GM12875 (cell line): ENCODE results near the gene ISL2.

Experiments
- H3K4me3 ChIP-seq: one replicate; pipeline ENCODE4 v1.5.1; 2011; ENCODE audit warnings: low read depth, low read length, control low read depth
- TF ChIP-seq, protein P1 (sequence below): IDR thresholded peaks from 2 replicates; pipeline ENCODE4 v1.5.1; 2011; ENCODE audit warnings: low read depth, mild to moderate bottlenecking, control low read depth, inconsistent platforms, low read length, moderate library complexity, borderline replicate concordance; ENCODE audit not compliant: insufficient read depth

Gene ISL2

DNA sequence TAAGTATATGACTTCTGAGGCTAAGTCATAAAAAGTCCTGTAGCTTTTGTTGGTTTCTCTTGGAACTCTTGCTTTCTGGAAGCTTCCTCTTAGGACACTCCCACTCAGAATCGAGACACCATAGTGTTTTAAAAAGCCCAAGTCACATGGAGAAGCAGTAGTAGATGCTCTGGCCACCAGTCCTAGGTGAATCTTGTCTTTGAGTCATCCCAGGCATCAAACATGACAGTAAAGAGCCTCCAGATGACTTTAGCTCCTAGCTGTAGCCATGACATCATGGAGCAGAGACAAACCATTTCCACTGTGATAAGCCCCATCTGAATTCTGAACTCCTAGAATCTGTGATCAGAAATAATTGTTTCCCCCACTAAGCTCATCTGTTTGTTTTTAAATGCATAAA, 42.1 kb downstream of the ISL2 start:
- TF ChIP-seq, protein P1, sequence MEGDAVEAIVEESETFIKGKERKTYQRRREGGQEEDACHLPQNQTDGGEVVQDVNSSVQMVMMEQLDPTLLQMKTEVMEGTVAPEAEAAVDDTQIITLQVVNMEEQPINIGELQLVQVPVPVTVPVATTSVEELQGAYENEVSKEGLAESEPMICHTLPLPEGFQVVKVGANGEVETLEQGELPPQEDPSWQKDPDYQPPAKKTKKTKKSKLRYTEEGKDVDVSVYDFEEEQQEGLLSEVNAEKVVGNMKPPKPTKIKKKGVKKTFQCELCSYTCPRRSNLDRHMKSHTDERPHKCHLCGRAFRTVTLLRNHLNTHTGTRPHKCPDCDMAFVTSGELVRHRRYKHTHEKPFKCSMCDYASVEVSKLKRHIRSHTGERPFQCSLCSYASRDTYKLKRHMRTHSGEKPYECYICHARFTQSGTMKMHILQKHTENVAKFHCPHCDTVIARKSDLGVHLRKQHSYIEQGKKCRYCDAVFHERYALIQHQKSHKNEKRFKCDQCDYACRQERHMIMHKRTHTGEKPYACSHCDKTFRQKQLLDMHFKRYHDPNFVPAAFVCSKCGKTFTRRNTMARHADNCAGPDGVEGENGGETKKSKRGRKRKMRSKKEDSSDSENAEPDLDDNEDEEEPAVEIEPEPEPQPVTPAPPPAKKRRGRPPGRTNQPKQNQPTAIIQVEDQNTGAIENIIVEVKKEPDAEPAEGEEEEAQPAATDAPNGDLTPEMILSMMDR = no peak

DNA sequence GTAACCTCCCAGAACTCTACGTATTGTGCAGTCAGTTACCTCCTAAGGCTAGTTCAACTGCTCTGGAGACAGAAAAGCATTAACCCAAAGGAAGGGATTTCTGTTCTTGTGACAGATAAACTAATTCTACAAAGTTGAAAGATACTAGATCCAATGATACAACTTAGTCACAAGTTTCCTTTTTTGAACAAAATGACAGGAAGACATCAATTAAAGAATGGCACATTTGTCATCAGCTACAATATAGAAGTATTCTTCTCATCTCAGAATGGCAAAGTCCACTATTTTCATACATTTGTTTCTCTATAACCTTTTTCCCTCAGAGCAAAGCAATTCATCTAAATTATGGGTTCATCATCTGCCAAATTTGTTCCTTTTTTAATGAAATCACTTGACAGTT, 43.7 kb downstream of the ISL2 start:
- TF ChIP-seq, protein P1 = no peak
- H3K4me3 ChIP-seq = no peak overlapping the region

More for the DNA sequence above, 42.1 kb downstream of the ISL2 start:
- no peak overlapping the region for H3K4me3 ChIP-seq

- no peak overlapping the region for H3K4me3 ChIP-seq
- TF ChIP-seq, protein P1 = no peak
Measured at GRCh38 chr15:76381366-76381765, 44.8 kb downstream of the ISL2 start.

DNA sequence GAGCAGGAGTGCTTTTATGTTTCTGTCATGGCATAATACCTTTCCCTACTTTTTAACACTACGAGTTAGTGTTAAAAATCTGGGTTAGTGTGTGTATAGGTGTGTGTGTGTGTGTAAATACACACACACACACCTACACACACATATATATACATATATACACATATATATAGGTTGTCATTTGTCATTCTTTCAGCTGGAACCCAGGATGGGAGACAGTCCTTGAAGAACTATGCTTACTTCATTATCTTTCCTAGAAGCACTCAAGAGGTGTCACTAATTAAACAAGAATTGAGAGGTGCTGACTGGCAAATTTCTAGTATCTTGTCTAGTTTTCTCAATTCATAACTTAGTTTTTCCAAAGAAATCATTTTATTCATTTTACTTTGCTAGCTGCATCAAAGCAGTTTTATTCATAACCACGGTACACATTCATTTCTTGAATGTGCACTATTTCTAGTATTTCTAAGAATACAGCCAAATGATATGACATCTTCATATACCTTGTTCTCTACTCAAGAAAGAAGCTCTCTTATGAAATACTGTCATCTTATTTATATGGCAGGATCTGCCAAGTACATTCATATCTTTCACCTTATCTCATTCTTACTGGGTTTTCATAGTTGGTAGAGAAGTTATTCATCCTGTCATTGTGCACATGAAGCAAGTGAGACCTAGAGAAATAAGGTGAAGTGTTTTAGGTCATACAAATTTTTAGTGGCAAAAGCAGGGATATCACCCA, 46.6 kb downstream of the ISL2 start:
- TF ChIP-seq, protein P1 = no peak
- H3K4me3 ChIP-seq = no peak overlapping the region

DNA sequence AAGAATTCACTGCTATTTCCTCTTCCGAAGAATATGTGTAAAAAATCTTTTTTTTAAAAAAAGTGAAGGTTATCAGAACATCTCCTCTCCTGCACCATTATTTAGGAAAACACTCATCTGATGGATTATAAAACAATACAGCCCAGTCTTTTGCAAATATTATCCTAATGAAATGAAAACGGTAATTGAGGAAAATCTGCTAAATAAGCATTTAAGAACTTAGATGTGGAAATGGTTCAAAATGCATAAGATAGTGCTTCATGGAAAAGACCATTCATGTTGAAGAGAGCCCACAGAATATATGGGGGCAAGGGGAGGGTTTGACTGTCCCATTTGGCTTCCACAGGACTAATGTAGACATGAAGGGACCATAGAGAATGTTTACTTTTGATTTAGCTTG, 47.8 kb downstream of the ISL2 start:
- TF ChIP-seq, protein P1 = no peak
- no peak overlapping the region for H3K4me3 ChIP-seq

DNA sequence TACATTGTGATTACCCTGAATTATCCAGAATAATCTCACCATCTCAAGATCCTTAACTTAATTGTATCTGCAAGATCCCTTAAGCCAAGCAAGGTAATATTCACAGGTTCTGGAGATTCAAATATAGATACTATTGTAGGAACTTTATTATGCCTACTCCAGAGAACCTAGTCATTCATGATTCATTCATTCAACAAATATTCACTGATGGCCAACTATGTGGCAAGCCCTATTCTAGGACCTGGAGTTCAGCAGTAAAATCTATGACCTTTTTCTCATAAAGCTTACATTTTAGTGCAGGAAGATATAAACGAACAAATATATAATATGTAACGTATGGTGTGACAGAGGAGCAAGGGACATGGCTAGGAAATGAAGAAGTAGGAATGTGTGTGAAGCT, 49.6 kb downstream of the ISL2 start:
- TF ChIP-seq, protein P1 = no peak
- no peak overlapping the region for H3K4me3 ChIP-seq

DNA sequence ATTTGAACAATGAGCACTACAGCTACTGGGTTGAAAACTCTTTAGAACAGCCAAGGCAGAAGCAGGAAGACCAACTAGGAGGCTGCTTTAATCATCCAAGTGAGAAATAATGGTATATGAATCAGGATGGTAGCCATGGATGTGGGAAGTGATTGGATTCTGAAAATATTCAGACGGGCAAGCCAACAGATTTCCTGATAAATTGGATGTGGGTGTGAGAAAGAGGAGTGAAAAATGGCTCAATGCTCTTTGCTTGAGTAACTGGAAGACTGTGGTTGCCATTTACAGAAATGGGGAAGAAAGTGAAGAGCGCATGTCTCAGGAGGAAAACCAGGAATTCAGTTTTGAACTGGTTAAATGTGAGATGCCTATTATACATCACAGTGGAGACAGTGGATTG, 50.4 kb downstream of the ISL2 start:
- TF ChIP-seq, protein P1 = no peak

More for the DNA sequence above, 50.4 kb downstream of the ISL2 start:
- H3K4me3 ChIP-seq = no peak overlapping the region
